ENCODE measurements around the gene GCNT2.

GRCh38 chr6:10615675-10616074 lies 94.5 kb downstream of the GCNT2 start:
- TF ChIP-seq EZH2 (IDR thresholded peaks at IDR 0.05; ENCODE audit: low read depth, low read length, severe bottlenecking) (no peak), CHD2 (IDR thresholded peaks at IDR 0.05; ENCODE audit: low read length) (no peak), CTCF (IDR thresholded peaks at IDR 0.05; ENCODE audit: control extremely low read depth in 1 of 3, insufficient read depth in 1 of 3, low read depth in 1 of 3, low read length in 3 of 3) (no peak), CEBPB (IDR thresholded peaks at IDR 0.05; ENCODE audit: low read depth, low read length) (no peak), EP300 (IDR thresholded peaks at IDR 0.05; ENCODE audit: borderline replicate concordance in 1 of 2, low read depth in 2 of 2, low read length in 2 of 2) (no peak), TCF12 (IDR thresholded peaks at IDR 0.05; ENCODE audit: low read depth, low read length) (no peak), YY1 (IDR thresholded peaks at IDR 0.05; ENCODE audit: low read depth, low read length) (no peak), SUZ12 (IDR thresholded peaks at IDR 0.05; ENCODE audit: low read length) (no peak), POLR2AphosphoS5 (IDR thresholded peaks at IDR 0.05; ENCODE audit: low read depth, low read length) (no peak), MAFK (IDR thresholded peaks at IDR 0.05; ENCODE audit: low read depth, low read length) (no peak), CBX5 (IDR thresholded peaks at IDR 0.05; ENCODE audit: low read depth, low read length) (no peak), HDAC2 (IDR thresholded peaks at IDR 0.05; ENCODE audit: borderline replicate concordance in 1 of 2, low read depth in 2 of 2, low read length in 2 of 2) (no peak), BRCA1 (IDR thresholded peaks at IDR 0.05; ENCODE audit: low read depth, low read length) (no peak), USF2 (IDR thresholded peaks at IDR 0.05; ENCODE audit: low read length) (no peak)
